Heart left ventricle (tissue), 16 donors: ENCODE measurements around the gene OSBPL9. TPM values are rescaled to one million over a fixed set of nuclear protein-coding genes. Genes with fewer than 3 reads are reported as not detected.
A peak's percentile ranks its signal among the peaks of the same experiment; 100 is the strongest.

ENCODE experiments used
- ATAC-seq, 4 donors: fragments of 200-7000 bp; cut with Tn5 transposase; one replicate each; pipeline ENCODE4 v1.9.1; 2020 to 2022; ENCODE audit warnings: moderate library complexity in 4 of 4, mild to moderate bottlenecking in 3 of 4, moderate number of reproducible peaks in 1 of 4
- DNase-seq, 5 donors: peaks; one replicate each; pipeline ENCODE4 v3.0.0-alpha.2; 2020
- H3K27ac ChIP-seq, 12 donors: fragments of 200-600 bp; sonication (generic) in 4 of 12; one replicate each; pipeline versions ENCODE4 v1.5.0 to v1.8.0; 2016 to 2022; ENCODE audit warnings: mild to moderate bottlenecking in 2 of 12
- H3K27me3 ChIP-seq, 9 donors: fragments of 200-600 bp; sonication (generic) in 2 of 9; one replicate each; pipeline versions ENCODE4 v1.5.1 to v1.8.0; 2016 to 2022; ENCODE audit warnings: mild to moderate bottlenecking in 3 of 9
- H3K36me3 ChIP-seq, 9 donors: fragments of 200-600 bp; sonication (generic) in 2 of 9; one replicate each; pipeline versions ENCODE4 v1.5.0 to v1.8.0; 2018 to 2022; ENCODE audit warnings: mild to moderate bottlenecking in 2 of 9
- H3K4me1 ChIP-seq, 12 donors: fragments of 200-600 bp; sonication (generic) in 4 of 12; one replicate each; pipeline versions ENCODE4 v1.5.0 to v1.8.0; 2016 to 2022; ENCODE audit warnings: mild to moderate bottlenecking in 3 of 12
- H3K4me3 ChIP-seq, 12 donors: fragments of 200-600 bp; sonication (generic) in 4 of 12; one replicate each; pipeline versions ENCODE4 v1.5.0 to v1.8.0; 2017 to 2022; ENCODE audit warnings: mild to moderate bottlenecking in 9 of 12, moderate library complexity in 4 of 12
- H3K9me3 ChIP-seq, 12 donors: fragments of 200-600 bp; sonication (generic) in 4 of 12; one replicate each; pipeline versions ENCODE4 v1.5.0 to v1.8.0; 2016 to 2022; ENCODE audit warnings: mild to moderate bottlenecking in 1 of 12
- POLR2A ChIP-seq, 2 donors: fragments of 450-650 bp; IDR thresholded peaks; one replicate each; pipeline ENCODE4 v1.6.1; 2017; ENCODE audit warnings: antibody characterized with exemption in 2 of 2, mild to moderate bottlenecking in 2 of 2, moderate library complexity in 2 of 2
- WGBS, 4 donors: extraction: QIAGEN DNeasy Blood & Tissue Kit in 2 of 4; methylation state at CpG; one replicate each; pipeline versions ENCODE4 v1.1.5 to v1.1.7; 2013 to 2018; 5-methylcytosine and 5-hydroxymethylcytosine counted together
- intact Hi-C, 10 donors: fragments of 100-400 bp; cut with DNase I; formaldehyde crosslinking; loops; one replicate each; pipeline versions ENCODE4 v1.11.1 to v1.14.2; 2022
- polyA plus RNA-seq, 2 donors: library from polyadenylated mRNA; stranded (reverse); fragments of 200-250 nt; gene quantifications; one replicate each; pipeline ENCODE4 v1.2.3, GENCODE V29; 2013
- total RNA-seq, 9 donors: library from RNA; depleted of rRNA in 2 of 9; stranded (reverse); fragments of >200 nt in 2 of 9; fragmentation: NEBNext Ultra II Directional in 3 of 9; extraction: Animal tissue kit (Norgen Biotek cat#: 25700) in 3 of 9; gene quantifications; one replicate each; pipeline versions ENCODE4 v1.1.0 to v1.2.4, GENCODE V29; 2016 to 2023
- TF ChIP-seq, protein P1 (sequence below), 12 donors: fragments of 200-600 bp; sonication (generic) in 4 of 12; IDR thresholded peaks; one replicate each; pipeline versions ENCODE4 v1.5.0 to v1.8.0; 2018 to 2022; ENCODE audit warnings: antibody characterized with exemption in 12 of 12, mild to moderate bottlenecking in 5 of 12
- donor health status: ischemic (EF 13 %, LVEDD 7.1; RV severe dilation, severe dysfunction).
- donor health status: healthy with polysubstance abuse.
- donor health status: DM: no; HTN: yes; CAD: no.
- donor health status: DM: no; HTN: no; CAD: no.
- donor health status: ischemic (EF 25% LVEDD 6.9; RV normal size, moderate dysfunction).
- donor health status: ischemic (EF 25% LVEDD 5.7; RV mildly dilated, moderate dysfunction).
- donor health status: healthy.
- donor health status: DM: yes; HTN: yes; CAD: no.
- donor health status: ischemic (EF 35%, LVEDD 5.7; RV mildly dilated, moderate dysfunction).
- donor health status: nonischemic (EF 11% LVEDD 7.7; RV severe dilation, severe dysfunction).
- donor health status: DM: yes; HTN: yes; CAD: no.
- donor health status: PGD.
- donor health status: ischemic (EF 29% LVEDD 5.4; RV normal size, mild dysfunction).
- donor health status: nonischemic (EF 23%, LVEDD 6.1; RV moderate dilation, normal function).

Gene OSBPL9
- total and polyA plus RNA-seq, 11 donors: 44.5 to 69.5 (median 52.5) TPM

DNA sequence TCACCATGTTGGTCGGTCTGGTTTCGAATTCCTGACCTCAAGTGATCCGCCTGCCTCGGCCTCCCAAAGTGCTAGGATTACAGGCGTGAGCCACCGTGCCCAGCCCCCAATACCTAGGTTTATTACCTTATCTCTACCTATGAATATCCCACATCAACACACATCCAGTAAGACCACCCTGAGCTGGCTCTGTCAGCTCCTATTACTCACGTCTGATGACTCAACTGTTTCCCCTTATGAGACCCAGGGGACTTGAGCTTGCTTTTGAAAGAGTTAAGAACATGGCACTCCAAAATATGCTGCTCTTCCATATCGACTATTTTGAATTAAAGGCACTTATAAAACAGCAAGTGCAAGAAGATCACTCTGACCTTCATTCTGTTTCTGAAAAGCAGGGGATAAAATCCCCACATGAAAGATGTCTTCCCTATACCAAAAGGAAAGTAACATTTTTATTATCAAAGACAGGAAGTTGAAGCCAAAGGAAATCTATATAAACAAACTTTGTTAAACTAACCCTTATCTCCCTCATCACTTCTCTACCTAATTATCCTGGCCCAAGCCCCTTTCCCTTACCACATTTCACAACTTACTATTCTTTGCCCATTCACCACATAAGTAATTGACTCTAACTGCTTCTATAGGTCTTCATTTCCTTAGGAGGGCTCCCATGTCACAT is 41.3 kb upstream of the OSBPL9 start:
- H3K4me1 ChIP-seq: peaks cover 0 to 38% (median 1%) of the 10 kb centered on the region in 12 donors
- ATAC-seq (peak in 1 of 4 donors; percentile 41), DNase-seq (no peak)
- TF ChIP-seq, protein P1, sequence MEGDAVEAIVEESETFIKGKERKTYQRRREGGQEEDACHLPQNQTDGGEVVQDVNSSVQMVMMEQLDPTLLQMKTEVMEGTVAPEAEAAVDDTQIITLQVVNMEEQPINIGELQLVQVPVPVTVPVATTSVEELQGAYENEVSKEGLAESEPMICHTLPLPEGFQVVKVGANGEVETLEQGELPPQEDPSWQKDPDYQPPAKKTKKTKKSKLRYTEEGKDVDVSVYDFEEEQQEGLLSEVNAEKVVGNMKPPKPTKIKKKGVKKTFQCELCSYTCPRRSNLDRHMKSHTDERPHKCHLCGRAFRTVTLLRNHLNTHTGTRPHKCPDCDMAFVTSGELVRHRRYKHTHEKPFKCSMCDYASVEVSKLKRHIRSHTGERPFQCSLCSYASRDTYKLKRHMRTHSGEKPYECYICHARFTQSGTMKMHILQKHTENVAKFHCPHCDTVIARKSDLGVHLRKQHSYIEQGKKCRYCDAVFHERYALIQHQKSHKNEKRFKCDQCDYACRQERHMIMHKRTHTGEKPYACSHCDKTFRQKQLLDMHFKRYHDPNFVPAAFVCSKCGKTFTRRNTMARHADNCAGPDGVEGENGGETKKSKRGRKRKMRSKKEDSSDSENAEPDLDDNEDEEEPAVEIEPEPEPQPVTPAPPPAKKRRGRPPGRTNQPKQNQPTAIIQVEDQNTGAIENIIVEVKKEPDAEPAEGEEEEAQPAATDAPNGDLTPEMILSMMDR (IDR thresholded peaks at IDR 0.05): no peak
- TF ChIP-seq POLR2A (IDR thresholded peaks at IDR 0.05): no peak
- H3K4me3 ChIP-seq: no peak overlapping the region
- H3K27ac ChIP-seq: peak overlapping the region in 1 of 12 donors; percentile 68
- 81 to 86% (median 81%) methylated on average over 8 of the region's 8 CpGs for WGBS, 4 donors
- H3K9me3 ChIP-seq: no peaks in the 10 kb centered on the region
- intact Hi-C loops: loop anchor here in 1 of 10 donors (5.0 kb wide), 1 partner anchor 42 kb away; the partner anchor contains the start of gene OSBPL9
- H3K27me3 ChIP-seq: no peaks in the 10 kb centered on the region
- no peaks in the 10 kb centered on the region for H3K36me3 ChIP-seq

DNA sequence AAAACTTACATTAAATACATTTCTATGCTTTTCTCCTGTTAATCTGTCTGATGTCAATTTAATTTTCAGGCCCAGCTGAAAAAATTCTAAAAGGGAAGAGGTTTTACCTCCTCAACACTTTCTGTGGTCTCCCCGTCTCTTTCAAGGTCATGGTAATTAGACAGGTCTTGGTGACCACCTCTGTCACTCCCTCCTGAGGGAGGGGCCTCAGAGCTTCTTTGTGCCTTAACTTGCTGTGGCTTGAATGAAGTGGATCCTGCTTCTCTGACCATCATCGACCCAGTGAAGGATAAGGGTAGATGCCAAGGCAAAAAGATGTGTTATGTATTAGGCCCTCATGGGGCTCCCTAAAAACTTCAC is 40.8 kb upstream of the OSBPL9 start:
- 90 to 98% (median 93%) methylated on average over 2 of the region's 2 CpGs for WGBS, 4 donors
- H3K27me3 ChIP-seq: no peaks in the 10 kb centered on the region
- H3K4me3 ChIP-seq: no peak overlapping the region
- DNase-seq: no peak
- no peak for TF ChIP-seq POLR2A (IDR thresholded peaks at IDR 0.05)
- TF ChIP-seq, protein P1 (IDR thresholded peaks at IDR 0.05): no peak
- no peaks in the 10 kb centered on the region for H3K9me3 ChIP-seq
- no peak for ATAC-seq
- H3K36me3 ChIP-seq: no peaks in the 10 kb centered on the region
- intact Hi-C loops: loop anchor here in 1 of 10 donors (5.0 kb wide), 1 partner anchor 41 kb away; the partner anchor contains the start of gene OSBPL9
- peaks cover 0 to 33% (median 1%) of the 10 kb centered on the region in 12 donors for H3K4me1 ChIP-seq
- H3K27ac ChIP-seq: peak overlapping the region in 1 of 12 donors; percentile 68

DNA sequence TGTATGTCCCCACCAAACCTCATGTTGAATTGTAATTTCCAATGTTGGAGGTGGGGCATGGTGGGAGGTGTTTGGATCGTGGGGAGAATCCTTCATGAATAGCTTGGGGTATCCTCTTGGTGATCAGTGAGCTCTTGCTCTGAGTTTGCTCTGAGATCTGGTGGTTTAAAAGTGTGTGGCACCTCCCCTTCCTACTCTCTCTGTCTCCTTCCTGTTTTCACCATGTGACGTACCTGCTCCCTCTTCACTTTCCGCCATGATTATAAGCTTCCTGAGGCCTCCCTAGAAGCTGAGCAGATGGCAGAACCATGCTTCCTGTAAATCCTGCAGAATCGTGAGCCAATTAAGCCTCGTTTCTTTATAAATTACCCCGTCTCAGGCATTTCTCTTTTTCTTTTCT is 40.0 kb upstream of the OSBPL9 start:
- peak overlapping the region in 1 of 12 donors; percentile 68 for H3K27ac ChIP-seq
- intact Hi-C loops: loop anchor here in 1 of 10 donors (5.0 kb wide), 1 partner anchor 40 kb away; the partner anchor contains the start of gene OSBPL9
- H3K36me3 ChIP-seq: no peaks in the 10 kb centered on the region
- 89 to 93% (median 91%) methylated on average over 6 of the region's 6 CpGs for WGBS, 4 donors
- TF ChIP-seq POLR2A (IDR thresholded peaks at IDR 0.05): no peak
- TF ChIP-seq, protein P1 (IDR thresholded peaks at IDR 0.05): no peak
- peaks cover 0 to 32% (median 1%) of the 10 kb centered on the region in 12 donors for H3K4me1 ChIP-seq
- DNase-seq (no peak), ATAC-seq (no peak)
- H3K4me3 ChIP-seq: no peak overlapping the region
- H3K27me3 ChIP-seq: no peaks in the 10 kb centered on the region
- H3K9me3 ChIP-seq: no peaks in the 10 kb centered on the region

DNA sequence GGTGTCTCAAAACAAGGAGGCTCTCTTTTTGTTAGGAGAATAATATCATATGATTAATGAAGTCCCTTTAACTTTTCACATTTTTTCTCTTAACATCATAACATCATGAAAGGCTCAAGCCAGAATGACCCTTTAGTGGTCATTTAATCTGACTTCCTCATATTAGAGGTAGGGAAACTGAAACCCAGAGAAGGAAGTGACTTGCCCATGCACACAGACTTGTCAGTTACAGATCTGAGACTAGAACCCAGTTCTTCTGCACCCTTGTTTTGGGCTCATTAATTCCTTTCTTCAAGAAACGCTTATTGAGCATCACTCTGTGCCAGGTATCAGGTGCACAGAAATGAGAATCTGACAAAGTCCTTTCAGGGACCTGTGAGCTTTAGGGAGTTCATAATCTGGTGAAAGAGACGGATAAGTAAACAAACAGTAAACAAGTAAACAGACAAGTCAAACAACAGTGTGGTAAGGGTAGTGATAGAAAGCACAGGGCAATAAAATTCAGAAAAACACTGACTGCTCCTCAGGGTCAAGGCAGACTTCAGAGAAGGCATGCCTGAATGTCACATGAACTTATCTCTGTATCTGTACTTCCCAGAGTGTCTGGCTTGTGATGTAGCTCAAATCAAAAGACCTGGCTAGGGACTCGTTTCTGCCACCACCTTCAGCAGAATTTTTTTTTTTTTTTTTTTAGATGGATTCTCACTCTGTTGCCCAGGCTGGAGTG is 38.3 kb upstream of the OSBPL9 start:
- intact Hi-C loops: loop anchor here in 1 of 10 donors (5.0 kb wide), 1 partner anchor 39 kb away; the partner anchor contains the start of gene OSBPL9
- H3K4me1 ChIP-seq: peaks cover 0 to 28% (median 2%) of the 10 kb centered on the region in 12 donors
- TF ChIP-seq, protein P1 (IDR thresholded peaks at IDR 0.05): no peak
- no peak for TF ChIP-seq POLR2A (IDR thresholded peaks at IDR 0.05)
- H3K4me3 ChIP-seq: no peak overlapping the region
- no peaks in the 10 kb centered on the region for H3K9me3 ChIP-seq
- 58 to 65% (median 60%) methylated on average over 3 of the region's 3 CpGs for WGBS, 4 donors
- H3K27me3 ChIP-seq: no peaks in the 10 kb centered on the region
- DNase-seq (no peak), ATAC-seq (peak in 1 of 4 donors; percentile 48)
- H3K36me3 ChIP-seq: no peaks in the 10 kb centered on the region
- H3K27ac ChIP-seq: peak overlapping the region in 1 of 12 donors; percentile 68
